Fibroblast of peridontal ligament (primary cell): ENCODE data around the gene AK9.
"Not testable (repeated sequence)": the region's sequence is repeated elsewhere in the genome, so short reads cannot be mapped to it uniquely, and the experiment has no call there.

ENCODE experiments used
- DNase-seq: peaks from one replicate; pipeline ENCODE4 v3.0.0-alpha.2; 2010; ENCODE audit errors: extremely low read depth

Gene AK9

DNA sequence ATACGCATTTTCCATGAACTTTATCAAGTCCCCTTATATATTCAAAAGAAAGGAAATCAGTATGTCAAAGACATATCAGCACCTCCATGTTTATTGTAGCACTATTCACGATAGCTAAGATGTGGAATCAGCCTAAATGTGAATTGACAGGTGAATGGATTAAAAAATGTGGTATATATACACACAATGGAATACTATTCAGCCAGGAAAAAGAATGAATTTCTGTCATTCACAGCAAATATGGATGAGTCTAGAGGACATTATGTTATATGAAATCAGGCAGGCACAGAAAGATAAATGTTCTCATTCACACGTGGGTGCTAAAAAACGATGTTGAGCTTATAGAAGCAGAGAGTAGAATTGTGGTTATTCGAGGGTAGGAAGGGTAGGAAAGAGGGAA, 5.4 kb upstream of the AK9 start:
- no peak for DNase-seq

DNA sequence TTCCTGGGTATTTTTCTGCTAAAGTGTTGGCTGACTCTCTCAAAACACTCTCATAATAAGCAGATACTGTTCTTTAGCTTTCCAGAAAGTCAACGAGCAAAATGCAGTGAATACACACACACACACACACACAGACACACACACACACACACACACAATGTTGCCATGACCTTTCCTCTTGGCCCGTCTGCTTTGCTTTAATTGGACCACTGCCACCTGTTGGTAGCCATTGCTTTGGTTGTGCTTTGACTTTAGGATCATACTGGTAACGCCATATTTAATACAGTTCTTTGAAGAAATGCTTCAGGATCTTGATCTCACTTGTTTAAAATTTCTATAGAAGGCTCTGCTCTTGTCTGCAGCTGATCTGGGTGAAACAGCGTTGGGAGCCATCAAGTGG, 4.5 kb upstream of the AK9 start:
- no peak for DNase-seq

DNA sequence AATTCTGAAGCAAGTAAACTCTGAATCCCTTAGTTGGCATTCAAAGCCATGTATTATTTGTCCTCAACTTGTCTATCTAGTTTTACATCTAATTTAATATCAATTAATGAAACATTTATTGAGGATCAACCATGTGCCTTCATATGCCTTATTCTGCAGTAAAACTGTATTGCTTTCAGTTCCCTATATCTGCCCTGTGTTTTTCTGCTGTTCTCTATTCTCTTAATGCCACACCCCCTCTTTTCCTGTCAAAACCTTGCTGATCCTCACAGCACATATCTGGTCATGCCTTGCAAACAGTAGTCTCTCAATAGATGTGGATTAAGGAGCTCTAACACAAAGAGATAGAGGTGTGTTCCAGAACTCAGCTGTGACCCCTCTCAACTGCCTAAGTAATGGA, 2.1 kb upstream of the AK9 start:
- DNase-seq, result no peak

DNA sequence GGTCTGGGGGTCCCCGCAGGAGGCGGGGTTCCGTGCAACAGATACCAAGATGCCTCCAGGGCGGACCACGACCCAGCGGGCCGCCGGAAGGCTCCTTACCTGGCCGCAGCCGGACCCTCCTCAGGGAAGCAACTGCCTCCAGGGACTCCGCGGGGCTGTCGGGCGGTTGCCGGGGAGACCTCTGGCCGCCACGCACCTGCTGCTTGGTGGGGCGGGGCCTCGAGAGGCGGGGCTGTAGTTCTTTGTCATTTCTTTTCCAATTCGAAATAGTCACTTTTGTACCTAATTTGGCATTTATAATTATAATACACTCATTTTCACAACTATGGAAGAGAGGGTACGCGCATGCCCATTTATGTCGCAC, 647 bp downstream of the AK9 start:
- DNase-seq, result no peak

DNA sequence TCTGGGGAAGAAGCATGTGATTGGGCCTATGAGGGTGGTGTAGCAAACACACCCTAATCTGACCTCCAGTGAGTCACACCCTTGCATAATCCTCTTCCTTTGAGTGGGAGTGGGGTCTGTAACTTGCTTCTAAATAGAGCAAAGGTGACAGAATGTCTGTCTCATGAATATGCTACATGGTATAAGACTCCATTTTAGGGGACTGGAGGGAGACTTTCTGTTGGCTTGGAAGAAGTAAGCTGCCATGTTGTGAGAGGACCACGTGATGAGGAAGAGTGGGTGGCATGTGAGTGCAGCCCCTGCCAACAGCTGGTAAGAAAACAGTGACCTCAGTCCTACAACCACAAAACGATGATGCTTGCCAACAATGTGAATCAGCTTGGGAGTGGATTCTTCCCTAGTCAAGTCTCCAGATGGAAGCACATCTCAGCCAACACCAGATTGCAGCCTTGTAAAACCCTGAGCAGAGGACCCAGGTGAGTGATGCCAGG, 3.7 kb downstream of the AK9 start:
- DNase-seq, result peak; percentile 95

DNA sequence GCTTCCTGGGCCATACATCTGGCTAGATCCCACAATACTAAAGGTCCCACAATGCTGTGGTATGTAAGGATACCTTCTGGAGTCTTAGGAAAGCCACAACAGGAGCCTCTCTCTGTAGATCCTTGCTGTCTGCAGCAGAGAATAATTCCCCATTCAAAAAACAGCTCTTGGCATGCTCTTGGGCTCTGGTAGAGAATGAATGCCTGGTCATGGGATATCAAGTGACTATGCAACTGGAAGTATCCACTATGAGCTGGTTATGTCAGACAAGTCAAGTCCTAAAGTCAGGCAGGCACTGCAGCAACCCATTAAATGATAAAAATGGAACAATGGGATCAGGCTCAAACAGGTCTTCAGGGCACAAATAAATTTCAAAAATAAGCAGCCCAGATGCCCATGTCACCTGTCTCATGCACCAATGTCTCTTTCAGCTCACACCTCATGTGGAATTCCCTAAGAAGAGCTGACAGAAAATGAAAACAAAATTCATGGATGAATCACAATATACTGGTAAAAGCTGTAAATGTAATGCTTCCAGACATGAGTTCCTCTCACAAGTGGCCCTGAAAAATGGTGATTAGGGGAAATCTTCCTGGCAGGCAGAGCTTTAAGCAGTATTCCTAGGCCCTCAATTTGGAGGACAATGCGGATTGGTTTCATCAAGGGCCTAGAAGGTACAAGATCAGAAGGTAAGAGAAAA, 4.3 kb downstream of the AK9 start:
- DNase-seq, result no peak

DNA sequence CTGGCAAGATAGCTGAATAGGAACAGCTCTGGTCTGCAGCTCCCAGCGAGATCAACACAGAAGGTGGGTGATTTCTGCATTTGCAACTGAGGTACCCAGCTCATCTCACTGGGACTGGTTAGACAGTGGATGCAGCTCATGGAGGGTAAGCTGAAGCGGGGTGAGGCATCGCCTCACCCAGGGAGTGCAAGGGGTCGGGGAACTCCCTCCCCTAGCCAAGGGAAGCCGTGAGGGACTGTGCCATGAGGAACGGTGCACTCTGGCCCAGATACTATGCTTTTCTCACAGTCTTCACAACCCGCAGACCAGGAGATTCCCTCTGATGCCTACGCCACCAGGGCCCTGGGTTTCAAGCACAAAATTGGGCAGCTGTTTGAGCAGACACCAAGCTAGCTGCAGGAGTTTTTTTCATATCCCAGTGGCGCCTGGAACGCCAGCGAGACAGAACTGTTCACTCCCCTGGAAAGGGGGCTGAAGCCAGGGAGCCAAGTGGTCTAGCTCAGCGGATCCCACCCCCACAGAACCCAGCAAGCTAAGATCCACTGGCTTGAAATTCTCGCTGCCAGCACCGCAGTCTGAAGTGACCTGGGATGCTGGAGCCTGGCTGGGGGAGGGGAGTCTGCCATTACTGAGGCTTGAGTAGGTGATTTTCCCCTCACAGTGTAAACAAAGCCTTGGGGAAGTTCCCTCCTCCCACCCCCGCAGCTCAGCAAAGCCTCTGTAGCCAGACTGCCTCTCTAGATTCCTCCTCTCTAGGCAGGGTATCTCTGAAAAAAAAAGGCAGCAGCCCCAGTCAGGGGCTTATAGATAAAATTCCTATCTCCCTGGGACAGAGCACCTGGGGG, 12.1 kb downstream of the AK9 start:
- not testable (repeated sequence) for DNase-seq

DNA sequence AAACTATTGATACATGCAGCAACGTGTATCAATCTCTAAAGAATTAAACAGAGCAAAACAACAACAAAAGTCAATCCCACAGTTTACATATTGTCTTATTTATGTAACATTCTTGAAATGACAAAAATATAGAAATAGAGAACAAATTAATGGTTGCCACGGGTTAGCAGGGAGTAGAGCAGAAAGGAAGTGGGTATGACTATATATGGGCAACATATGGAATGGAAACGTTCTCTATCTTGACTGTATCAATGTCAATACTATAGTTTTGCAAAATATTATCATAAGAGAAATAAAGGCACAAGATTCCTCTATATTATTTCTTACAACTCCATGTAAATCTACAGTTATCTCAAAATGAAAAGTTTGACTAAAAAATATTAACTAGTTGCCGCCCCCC, 12.8 kb downstream of the AK9 start:
- no peak for DNase-seq

DNA sequence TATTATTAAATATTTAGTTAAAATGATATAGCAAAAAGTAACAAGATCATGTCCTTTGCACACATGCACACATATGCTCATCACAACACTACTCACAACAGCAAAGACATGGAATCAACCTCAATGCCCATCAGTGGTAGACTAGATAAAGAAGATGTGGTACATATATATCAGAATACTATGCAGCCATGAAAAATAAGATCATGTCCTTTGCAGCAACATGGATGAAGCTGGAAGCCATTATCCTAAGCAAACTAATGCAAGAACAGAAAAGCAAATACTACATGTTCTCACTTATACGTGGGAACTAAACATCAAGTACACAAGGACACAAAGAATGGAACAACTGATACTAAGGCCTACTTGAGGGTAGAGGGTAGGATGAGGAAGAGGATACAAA, 14.3 kb downstream of the AK9 start:
- DNase-seq, result no peak

DNA sequence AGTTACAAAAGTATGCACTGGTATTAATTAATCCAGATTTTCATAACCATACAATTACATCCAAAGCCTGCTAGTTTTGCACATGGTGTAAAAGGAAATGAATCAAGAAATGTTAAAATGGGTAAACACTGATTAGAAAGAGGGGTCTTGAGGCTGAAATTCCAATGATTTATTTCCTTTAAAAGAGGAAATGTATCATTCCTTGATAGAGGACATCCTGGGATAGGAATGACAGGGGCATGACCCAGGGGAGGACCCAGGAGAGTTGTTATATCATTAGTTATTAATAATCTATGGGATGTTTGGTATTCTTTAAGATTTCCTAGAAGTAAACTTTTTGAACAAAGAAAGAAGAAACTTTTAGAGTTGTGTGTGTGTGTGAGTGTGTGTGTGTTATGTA, 18.2 kb downstream of the AK9 start:
- no peak for DNase-seq

DNA sequence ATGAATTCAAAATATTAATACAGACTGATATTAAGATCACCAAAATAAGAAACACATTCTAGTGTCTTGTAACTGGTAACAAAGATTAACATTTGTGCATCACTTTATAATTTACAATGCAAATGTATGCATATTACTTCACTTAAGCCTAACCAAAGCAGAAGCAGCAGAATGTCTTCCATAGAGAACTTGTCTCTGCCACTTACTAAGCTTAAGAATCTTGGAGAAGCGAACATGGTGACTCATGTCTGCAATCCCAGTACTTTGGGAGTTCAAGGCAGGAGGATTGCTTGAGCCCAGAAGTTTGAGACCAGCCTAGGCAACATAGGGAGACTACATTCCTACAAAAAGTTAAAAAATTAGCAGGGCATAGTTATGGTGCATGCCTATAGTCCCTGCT, 18.8 kb downstream of the AK9 start:
- peak; percentile 23 for DNase-seq

DNA sequence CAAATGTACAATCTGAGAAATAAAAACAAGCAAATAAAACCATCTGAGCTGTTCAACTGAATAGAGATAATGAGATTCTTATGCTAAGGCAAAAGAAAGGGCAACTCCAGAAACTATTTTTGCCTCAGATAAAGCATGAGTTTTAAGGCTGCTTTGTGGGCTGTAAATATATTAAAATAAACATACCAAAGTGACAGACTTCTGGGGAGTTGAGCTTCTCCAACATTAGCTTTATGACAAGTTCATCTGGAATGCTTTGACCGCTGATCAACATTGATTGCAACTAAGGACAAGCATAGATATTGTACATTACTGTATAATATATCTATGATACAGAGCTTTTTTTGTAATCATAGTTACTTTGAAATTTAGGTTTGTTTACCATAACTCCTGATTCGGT, 19.3 kb downstream of the AK9 start:
- peak; percentile 42 for DNase-seq

DNA sequence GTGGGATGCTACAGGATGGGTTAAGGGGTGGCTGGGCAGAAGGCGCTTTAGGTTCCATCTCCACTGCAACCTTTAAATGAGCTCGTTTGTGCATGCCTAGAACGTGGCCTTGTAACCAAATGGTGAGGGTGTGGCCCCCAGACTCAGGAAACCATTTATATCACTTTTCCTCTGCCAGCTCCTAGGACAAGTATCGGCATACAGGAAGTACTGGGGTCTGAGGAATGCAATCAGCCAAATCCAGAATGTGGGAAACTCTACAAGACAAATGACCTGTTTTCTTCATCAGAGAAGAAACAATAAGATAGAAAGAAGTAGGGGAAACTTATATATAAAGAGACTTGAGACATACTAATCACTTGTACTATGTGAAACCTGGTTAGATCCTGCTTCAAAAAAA, 21.2 kb downstream of the AK9 start:
- no peak for DNase-seq

DNA sequence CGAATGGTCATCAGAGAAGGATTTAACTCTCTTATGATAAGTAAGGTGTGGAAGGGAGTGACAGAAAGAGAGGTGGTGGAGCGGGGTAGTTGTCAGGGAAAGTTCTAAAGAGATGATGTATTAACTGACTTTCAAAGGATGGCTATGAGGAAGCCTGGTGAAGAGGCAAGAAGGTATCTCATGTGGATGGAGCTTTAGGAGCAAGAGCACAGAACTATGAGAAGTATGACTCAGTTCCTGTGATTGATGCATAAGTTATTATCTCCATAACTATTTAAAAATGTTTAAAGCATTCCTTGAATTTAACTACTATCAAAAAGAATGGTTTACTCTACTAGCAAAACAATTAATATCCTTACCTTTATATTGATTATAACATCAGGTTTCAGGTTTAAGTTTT, 28.8 kb downstream of the AK9 start:
- DNase-seq, result no peak

DNA sequence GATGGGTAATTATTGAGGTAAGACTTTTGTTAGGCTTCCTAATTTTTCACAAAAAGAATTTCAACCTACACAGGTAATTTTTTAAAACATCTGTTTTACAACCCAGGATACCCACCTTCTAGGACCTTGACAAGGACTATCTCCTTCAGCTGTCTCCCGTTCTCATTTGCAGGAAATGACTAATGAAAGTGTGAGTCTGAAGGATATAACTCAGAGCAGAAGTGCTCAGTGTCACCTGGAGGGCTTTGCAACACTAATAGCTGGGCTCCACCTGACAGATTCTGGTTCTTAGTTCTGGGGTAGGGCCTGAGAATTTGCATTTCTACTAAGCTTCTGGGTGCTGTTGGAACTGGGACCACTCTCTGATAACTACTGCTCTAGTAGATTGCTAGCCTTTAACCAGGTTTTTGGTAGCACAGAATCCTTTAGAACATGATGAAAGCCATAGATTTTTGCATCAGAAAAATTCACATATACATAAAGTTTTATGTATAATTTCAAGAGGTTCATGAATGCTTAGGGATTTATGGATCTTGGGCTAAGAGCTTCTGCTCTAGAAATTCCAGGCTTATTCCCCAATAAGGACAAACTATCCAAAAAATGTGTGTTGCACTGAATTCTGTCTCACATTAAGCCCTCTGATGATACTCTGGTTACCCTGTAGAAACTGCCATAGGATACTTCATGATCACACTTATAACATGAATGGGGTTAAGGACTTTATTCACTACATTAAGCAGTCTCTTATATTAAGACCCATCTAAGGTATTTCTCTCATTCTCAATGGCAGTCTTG, 30.3 kb downstream of the AK9 start:
- DNase-seq, result no peak

DNA sequence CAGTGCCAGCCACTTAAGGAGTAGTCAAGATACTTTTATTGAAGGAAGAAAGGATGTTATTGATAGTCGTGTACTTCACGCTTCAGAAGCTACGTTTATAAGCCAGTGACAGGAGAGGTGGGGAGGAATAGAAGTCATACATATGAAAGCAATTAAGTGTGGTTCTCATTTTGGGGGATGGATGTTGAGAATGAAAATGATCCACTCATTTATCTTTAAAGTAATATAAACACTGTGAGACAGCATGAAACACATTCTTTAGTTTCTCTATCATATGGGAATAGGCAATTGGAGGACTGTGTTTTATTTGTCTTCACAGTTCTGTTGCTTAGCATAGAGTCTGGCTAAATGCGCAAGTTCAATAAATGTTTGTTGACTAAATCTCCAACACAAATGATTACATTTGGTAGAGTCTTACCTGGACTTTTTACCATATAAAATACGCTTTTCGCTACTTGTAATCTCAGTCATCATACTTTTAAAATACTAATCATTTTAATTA, 35.2 kb downstream of the AK9 start:
- peak; percentile 13 for DNase-seq

DNA sequence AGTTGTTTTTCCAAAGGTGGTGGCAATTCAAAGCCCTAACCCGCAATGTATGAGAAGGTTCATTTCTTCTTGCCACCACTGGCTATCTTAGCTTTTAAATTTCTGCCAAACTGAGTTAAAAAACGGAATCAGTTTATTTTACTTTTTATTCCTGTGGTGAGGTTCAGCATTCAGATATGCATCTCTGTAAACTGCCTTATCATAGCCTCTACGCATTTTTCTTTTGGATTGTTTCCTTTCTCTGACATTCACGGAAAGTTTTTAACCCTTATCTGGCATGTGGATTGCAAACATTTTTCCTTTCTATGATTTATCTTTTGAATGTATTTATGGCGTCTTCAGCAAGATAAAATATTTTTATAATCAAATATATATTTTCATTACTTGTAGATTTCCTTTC, 37.7 kb downstream of the AK9 start:
- DNase-seq, result peak; percentile 13

DNA sequence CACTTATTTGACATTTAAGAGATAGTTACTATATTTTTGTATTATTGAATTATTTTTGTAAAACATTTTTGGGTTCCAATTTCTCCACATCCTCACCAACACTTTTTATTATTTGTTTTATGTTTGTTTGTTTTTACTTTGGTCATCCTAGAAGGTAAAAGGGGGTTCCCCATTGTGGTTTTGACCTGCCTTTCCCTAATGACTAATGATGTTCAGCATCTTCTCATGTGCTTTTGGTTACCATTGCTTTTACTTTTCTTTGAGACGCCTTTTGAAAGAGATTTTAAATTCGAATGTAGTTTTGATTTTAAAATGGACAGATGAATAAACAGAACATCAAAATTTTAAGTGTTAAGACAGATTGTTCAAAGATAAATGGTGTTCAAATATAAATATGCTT, 46.9 kb downstream of the AK9 start:
- DNase-seq, result no peak

DNA sequence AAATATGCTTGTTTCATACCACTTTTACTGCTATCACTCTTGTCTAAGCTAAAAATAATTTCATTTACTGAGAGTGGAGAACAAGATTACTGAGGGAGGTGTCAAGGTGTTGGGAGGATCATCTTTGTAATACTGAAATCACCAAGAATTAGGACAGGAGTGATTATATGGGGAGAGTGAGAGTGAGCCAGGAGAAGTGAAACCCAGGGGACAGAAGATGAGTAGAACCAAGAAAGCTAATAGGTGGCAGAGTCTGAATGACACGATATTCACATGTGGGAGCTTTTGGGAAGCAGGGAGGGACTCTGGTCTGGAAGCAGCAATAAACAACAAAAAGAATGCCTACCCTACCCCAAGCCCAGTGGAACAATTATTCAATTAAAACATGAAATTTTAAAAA, 58.6 kb downstream of the AK9 start:
- DNase-seq, result no peak

DNA sequence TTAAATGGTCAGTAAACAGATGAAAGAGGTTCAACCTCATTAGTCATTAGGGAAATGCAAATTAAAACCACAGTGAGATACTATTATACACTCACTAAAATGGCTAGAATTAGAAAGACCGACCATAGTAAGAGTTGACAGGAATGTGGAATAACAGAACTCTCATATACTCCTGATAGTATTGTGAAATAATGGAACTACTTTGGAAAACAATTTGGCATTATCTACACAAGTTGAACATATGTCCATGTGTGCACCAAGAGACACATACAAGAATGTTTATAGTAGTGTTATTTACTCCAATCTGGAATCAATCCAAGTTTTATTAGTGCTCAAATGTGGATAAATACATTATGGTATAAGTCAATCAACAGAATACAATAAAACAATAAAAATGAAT, 59.6 kb downstream of the AK9 start:
- no peak for DNase-seq

DNA sequence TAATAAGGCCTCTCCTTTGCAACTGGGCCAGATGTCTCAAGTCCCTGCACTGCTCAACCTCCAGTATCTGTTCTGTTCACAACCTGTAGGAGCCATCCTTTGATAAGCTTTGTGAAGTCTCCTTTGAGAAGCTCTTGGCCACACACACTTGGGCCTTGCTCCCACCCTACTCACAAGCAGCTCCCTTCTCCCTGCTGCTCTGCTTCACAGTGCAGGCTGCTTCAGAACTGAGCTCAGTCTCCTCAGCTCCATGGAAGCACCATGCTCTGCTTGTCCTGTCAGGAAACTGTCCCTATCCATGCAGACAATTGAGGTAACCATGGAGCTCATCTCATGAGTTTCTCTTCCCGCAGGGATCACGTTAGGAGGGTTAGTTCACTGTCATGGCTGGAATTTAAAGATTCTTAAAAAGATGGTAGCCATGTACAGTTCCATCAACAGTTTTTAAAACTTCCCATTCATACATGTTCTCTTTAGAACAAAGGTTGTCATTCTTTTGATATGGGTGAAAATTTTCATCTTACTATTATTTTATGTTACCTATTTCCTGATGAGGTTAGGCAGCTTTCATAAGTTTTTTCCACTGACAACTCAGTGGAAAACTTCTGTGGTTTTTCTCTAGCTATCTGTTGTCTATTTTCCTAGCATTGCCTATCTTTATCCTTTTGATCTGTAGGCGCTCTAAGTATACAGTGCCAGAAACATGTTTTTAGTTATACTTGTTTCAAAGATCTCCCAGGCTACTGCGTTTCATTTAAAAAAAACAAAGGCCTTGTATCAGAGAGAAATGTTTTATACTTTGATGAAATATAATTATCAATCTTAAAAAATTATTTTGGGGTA, 62.6 kb downstream of the AK9 start:
- no peak for DNase-seq

DNA sequence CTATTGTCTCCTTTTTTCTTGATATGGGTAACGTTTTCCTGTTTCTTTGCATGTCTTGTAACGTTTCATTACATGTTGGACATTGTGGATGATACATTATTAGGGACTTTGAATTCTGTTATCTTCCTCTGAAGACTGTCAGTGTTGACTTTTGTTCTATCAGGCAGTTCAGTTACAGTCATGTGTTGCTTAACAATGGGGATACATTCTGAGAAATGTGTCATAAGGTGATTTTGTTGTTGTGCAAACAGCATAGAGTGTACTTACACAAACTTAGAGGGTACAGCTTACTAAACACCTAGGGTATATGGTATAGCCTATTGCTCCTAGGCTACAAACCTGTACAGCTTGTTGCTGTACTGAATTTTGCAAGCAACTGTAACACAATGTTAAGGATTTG, 64.7 kb downstream of the AK9 start:
- DNase-seq, result no peak
